Neural cell (in vitro differentiated cells): ENCODE measurements around the gene PPP2R5E. TPM values are rescaled to one million over a fixed set of nuclear protein-coding genes. Genes with fewer than 3 reads are reported as not detected.

ENCODE experiments used
- H2AFZ ChIP-seq: fragments of 200-600, 300-800 bp; sonication (generic), shearing (Covaris generic); 2 replicates; pipeline ENCODE4 v1.6.0; 2014; ENCODE audit warnings: low read depth, mild to moderate bottlenecking, antibody characterized with exemption, low read length, moderate library complexity
- H3F3A ChIP-seq: fragments of 200-600 bp; shearing (Covaris generic); 2 replicates; pipeline ENCODE4 v1.6.1; 2016; ENCODE audit warnings: mild to moderate bottlenecking, moderate library complexity, mixed read lengths, antibody characterized with exemption, low read length; ENCODE audit not compliant: insufficient read depth, poor library complexity, severe bottlenecking
- H3K27ac ChIP-seq: fragments of 200-600, 300-800 bp; sonication (generic), shearing (Covaris generic); 2 replicates; pipeline ENCODE4 v1.5.1; 2014; ENCODE audit warnings: mild to moderate bottlenecking, low read length, moderate library complexity
- H3K27me3 ChIP-seq: fragments of 300-800, 200-600 bp; sonication (generic), shearing (Covaris generic); 2 replicates; pipeline ENCODE4 v1.6.0; 2014; ENCODE audit warnings: mild to moderate bottlenecking, low read depth, low read length, moderate library complexity; ENCODE audit not compliant: insufficient read depth
- H3K36me3 ChIP-seq: fragments of 300-800, 200-600 bp; sonication (generic), shearing (Covaris generic); 2 replicates; pipeline ENCODE4 v1.5.1; 2014; ENCODE audit warnings: mild to moderate bottlenecking, antibody characterized with exemption, low read length, moderate library complexity; ENCODE audit not compliant: insufficient read depth
- H3K4me2 ChIP-seq: fragments of 300-800, 200-600 bp; sonication (generic), shearing (Covaris generic); 2 replicates; pipeline ENCODE4 v1.6.0; 2014; ENCODE audit warnings: mild to moderate bottlenecking, low read length
- H3K4me3 ChIP-seq: fragments of 300-800, 200-600 bp; sonication (generic), shearing (Covaris generic); 2 replicates; pipeline ENCODE4 v1.5.1; 2014; ENCODE audit warnings: mild to moderate bottlenecking, low read length, moderate library complexity
- H3K79me2 ChIP-seq: fragments of 200-600 bp; shearing (Covaris generic); replicated peaks from 2 replicates; pipeline ENCODE4 v1.6.0; 2014; ENCODE audit warnings: mild to moderate bottlenecking, low read length, moderate library complexity; ENCODE audit not compliant: insufficient read depth
- H3K9ac ChIP-seq: fragments of 300-800, 200-600 bp; sonication (generic), shearing (Covaris generic); 2 replicates; pipeline ENCODE4 v1.6.1; 2016; ENCODE audit warnings: mild to moderate bottlenecking, low read length, mixed read lengths
- H3K9me2 ChIP-seq: fragments of 200-600 bp; shearing (Covaris generic); 2 replicates; pipeline ENCODE4 v1.6.1; 2016; ENCODE audit warnings: mild to moderate bottlenecking, low read length, mixed read lengths; ENCODE audit not compliant: insufficient read depth
- H3K9me3 ChIP-seq: fragments of 200-600, 300-800 bp; sonication (generic), shearing (Covaris generic); 2 replicates; pipeline ENCODE4 v1.6.1; 2016; ENCODE audit warnings: mild to moderate bottlenecking, mixed run types, low read length, moderate library complexity, mixed read lengths
- H4K20me1 ChIP-seq: fragments of 200-600 bp; shearing (Covaris generic); 2 replicates; pipeline ENCODE4 v1.6.1; 2016; ENCODE audit warnings: mild to moderate bottlenecking, mixed run types; ENCODE audit not compliant: insufficient read depth
- CTCF ChIP-seq: fragments of 450-650 bp; IDR thresholded peaks from 2 replicates; pipeline ENCODE4 v1.5.1; 2014; ENCODE audit warnings: antibody characterized with exemption, mild to moderate bottlenecking, moderate library complexity; ENCODE audit not compliant: poor library complexity, severe bottlenecking
- EP300 ChIP-seq: fragments of 450-650 bp; conservative IDR thresholded peaks from 2 replicates; pipeline ENCODE4 v1.6.1; 2014; ENCODE audit warnings: antibody characterized with exemption, mild to moderate bottlenecking, moderate library complexity; ENCODE audit not compliant: poor library complexity, severe bottlenecking
- EZH2 ChIP-seq: fragments of 200-600, 300-800 bp; shearing (Covaris generic), sonication (generic); IDR thresholded peaks from 2 replicates; pipeline ENCODE4 v1.6.1; 2014; ENCODE audit warnings: antibody characterized with exemption, low read length, borderline replicate concordance, mild to moderate bottlenecking; ENCODE audit not compliant: insufficient read depth, poor library complexity, severe bottlenecking
- MXI1 ChIP-seq: fragments of 450-650 bp; conservative IDR thresholded peaks from 2 replicates; pipeline ENCODE4 v1.6.1; 2014; ENCODE audit warnings: antibody characterized with exemption, mild to moderate bottlenecking; ENCODE audit not compliant: poor library complexity, severe bottlenecking
- POLR2AphosphoS5 ChIP-seq: IDR thresholded peaks from 2 replicates; pipeline ENCODE4 v1.6.1; 2012
- RAD21 ChIP-seq: fragments of 450-650 bp; conservative IDR thresholded peaks from 2 replicates; pipeline ENCODE4 v1.6.1; 2014; ENCODE audit warnings: antibody characterized with exemption, mild to moderate bottlenecking, moderate library complexity
- REST ChIP-seq: IDR thresholded peaks from 2 replicates; pipeline ENCODE4 v1.6.1; 2012; ENCODE audit warnings: borderline replicate concordance
- SMC3 ChIP-seq: fragments of 450-650 bp; conservative IDR thresholded peaks from 2 replicates; pipeline ENCODE4 v1.6.1; 2014; ENCODE audit warnings: antibody characterized with exemption, mild to moderate bottlenecking, moderate library complexity; ENCODE audit not compliant: poor library complexity
- TAF1 ChIP-seq: IDR thresholded peaks from 2 replicates; pipeline ENCODE4 v1.6.1; 2012; ENCODE audit warnings: low read depth
- polyA plus RNA-seq: library from polyadenylated mRNA; depleted of rRNA; stranded (reverse); fragments of >200 nt; gene quantifications from 2 replicates; pipeline ENCODE4 v1.2.3, GENCODE V29; 2014

The PPP2R5E gene
- polyA plus RNA-seq, 1 donor from 2014 or later, result 26.7 TPM

- Histone ChIP-seq H3K79me2 (peaks cover 35% of the 10 kb centered on the region), H3K4me3 (no peak overlapping the region), H3K4me2 (no peak overlapping the region), H3K9me3 (no peaks in the 10 kb centered on the region), H3K9ac (no peak overlapping the region), H3K27me3 (no peaks in the 10 kb centered on the region), H3K9me2 (no peaks in the 10 kb centered on the region), H2AFZ (no peak overlapping the region), H4K20me1 (no peaks in the 10 kb centered on the region), H3K36me3 (no peaks in the 10 kb centered on the region), H3K27ac (no peak overlapping the region), H3F3A (peaks cover 3% of the 10 kb centered on the region)
- TF ChIP-seq EP300 (no peak), MXI1 (no peak), POLR2AphosphoS5 (no peak), SMC3 (no peak), CTCF (no peak), REST (no peak), TAF1 (no peak), EZH2 (no peak), RAD21 (no peak)
These were observed 85.7 kb downstream of the PPP2R5E start for GRCh38 chr14:63457498-63457897.

GRCh38 chr14:63454863-63455622 is 88.1 kb downstream of the PPP2R5E start:
- H3F3A ChIP-seq, result no peaks in the 10 kb centered on the region
- peaks cover 44% of the 10 kb centered on the region for H3K79me2 ChIP-seq
- H2AFZ ChIP-seq, result no peak overlapping the region
- H3K9me2 ChIP-seq, result no peaks in the 10 kb centered on the region
- H3K4me2 ChIP-seq, result no peak overlapping the region
- H4K20me1 ChIP-seq, result no peaks in the 10 kb centered on the region
- no peak overlapping the region for H3K9ac ChIP-seq
- no peak overlapping the region for H3K27ac ChIP-seq
- no peaks in the 10 kb centered on the region for H3K36me3 ChIP-seq
- H3K27me3 ChIP-seq, result no peaks in the 10 kb centered on the region
- no peaks in the 10 kb centered on the region for H3K9me3 ChIP-seq
- no peak overlapping the region for H3K4me3 ChIP-seq
- TF ChIP-seq CTCF, result no peak
- TF ChIP-seq EP300, result no peak
- TF ChIP-seq SMC3, result no peak
- TF ChIP-seq REST, result no peak
- no peak for TF ChIP-seq POLR2AphosphoS5
- TF ChIP-seq MXI1, result no peak
- no peak for TF ChIP-seq RAD21
- no peak for TF ChIP-seq EZH2
- no peak for TF ChIP-seq TAF1
